ENCODE results near the gene RDH12. TPM values are rescaled to one million over a fixed set of nuclear protein-coding genes. Genes with fewer than 3 reads are reported as not detected.

Gene RDH12
- total and polyA plus RNA-seq, 2 experiments from 2014 or later = not detected

DNA sequence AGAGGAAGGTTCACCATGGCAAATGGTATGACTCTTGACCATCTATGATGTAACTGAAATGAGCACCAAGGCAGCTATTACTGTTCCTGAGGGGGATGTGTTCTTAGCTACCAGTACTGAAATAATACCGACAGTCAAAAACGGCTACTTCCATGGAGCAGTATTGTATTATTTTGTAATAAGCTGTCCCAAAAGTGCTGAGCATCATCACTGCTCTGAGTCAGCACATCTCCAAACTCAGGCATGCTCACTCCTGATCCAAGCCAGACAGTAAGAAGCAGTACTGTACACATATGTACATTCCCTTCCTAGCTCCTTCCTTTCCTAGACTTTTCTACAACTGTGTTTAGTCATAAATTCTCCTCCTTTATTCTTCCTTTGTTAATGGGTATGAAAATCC lies 35.8 kb upstream of the RDH12 start:
- Histone ChIP-seq H3F3A (ENCODE audit: insufficient read depth) (peaks cover 23% of the 10 kb centered on the region), H4K20me1 (ENCODE audit: insufficient read depth) (peaks cover 2% of the 10 kb centered on the region; the same call in 1 of the 2 replicates), H3K4me3 (no peak overlapping the region), H3K4me1 (ENCODE audit: insufficient read depth) (peaks cover 7% of the 10 kb centered on the region), H3K79me2 (ENCODE audit: insufficient read depth) (peaks cover 100% of the 10 kb centered on the region), H3K4me2 (ENCODE audit: unreplicated experiment) (peak overlapping the region; percentile 20), H3K27ac (peak overlapping the region; percentile 70), H3K27me3 (replicated peaks; ENCODE audit: insufficient read depth) (no peaks in the 10 kb centered on the region), H2AFZ (no peak overlapping the region), H3K36me3 (ENCODE audit: low read depth) (no peaks in the 10 kb centered on the region), H3K9me3 (ENCODE audit: low read depth) (no peaks in the 10 kb centered on the region), H3K9ac (peak overlapping the region; percentile 52), H3K9me2 (ENCODE audit: insufficient read depth) (no peaks in the 10 kb centered on the region)
- DNase-seq = peak; percentile 86
- in situ Hi-C loops (cut with MboI) = no loop called here
- WGBS, 2 experiments (ENCODE audit: low coverage in 1 of 2, low lambda C conversion rate in 2 of 2, missing lambda C conversion rate in 2 of 2) = 3 to 9% methylated on average over 2 of the region's 2 CpGs
- TF ChIP-seq EZH2 (IDR thresholded peaks at IDR 0.05; ENCODE audit: insufficient read depth, poor library complexity, severe bottlenecking) (no peak), EZH2phosphoT487 (IDR thresholded peaks at IDR 0.05; ENCODE audit: insufficient read depth, low read depth) (no peak)

DNA sequence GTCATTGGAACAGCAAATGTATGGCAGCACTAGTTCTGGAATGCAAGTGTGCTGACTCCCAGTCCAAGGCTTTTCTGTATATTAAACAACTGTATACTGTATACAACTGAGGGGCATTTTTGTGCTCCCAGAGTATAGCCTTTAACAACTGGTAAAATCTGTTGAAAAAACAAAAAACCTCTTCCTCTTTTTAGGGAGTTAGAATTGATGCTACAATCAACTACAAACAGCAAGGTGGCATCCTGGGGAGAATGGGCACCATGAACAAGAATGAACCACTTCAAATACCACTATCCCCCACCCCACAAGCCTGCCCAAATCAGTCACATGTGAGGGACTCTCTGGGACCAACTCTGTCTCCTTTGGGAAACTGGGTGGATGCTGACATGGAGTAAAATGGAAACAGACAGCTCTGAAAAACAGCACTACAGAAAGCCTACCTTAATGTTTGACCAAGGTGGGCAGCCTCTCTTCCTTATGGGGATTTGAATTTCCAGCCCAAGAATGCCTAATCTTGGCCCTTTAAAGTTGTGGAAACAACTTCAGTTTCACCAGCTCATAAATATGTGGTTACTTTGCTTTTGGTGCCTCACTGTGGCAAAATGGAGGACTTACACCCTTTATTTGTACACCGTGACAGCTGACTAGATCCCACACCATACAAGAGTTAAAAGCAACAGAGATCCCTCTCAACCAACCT lies 34.8 kb upstream of the RDH12 start:
- H3K27ac ChIP-seq = peak overlapping the region; percentile 70
- in situ Hi-C loops (cut with MboI) = no loop called here

DNA sequence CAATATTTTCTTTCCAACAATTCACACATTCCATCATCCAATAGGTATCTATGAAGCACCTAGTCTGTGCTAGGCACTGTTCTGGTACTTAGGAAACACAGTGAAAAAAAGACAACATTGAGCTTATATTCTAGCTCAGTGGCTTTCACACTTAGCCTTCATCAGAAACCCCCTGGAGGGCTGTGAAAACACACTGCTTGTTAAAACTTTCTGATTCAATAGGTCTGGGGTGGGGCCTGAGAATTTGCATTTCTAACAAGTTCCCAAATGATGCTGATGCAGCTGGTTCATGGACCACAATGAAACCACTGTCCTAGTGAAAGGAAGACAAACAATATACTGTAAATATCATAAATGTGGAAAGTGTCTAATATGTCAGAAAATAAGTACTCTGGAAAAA lies 33.1 kb upstream of the RDH12 start:
- H3K9me2 ChIP-seq (ENCODE audit: insufficient read depth) = no peaks in the 10 kb centered on the region
- no peak overlapping the region for H3K9ac ChIP-seq
- in situ Hi-C loops (cut with MboI) = no loop called here
- H3K4me2 ChIP-seq (ENCODE audit: unreplicated experiment) = no peak overlapping the region
- TF ChIP-seq EZH2phosphoT487 (IDR thresholded peaks at IDR 0.05; ENCODE audit: insufficient read depth, low read depth) (no peak), EZH2 (IDR thresholded peaks at IDR 0.05; ENCODE audit: insufficient read depth, poor library complexity, severe bottlenecking) (no peak)
- no peaks in the 10 kb centered on the region for H3K9me3 ChIP-seq (ENCODE audit: low read depth)
- H4K20me1 ChIP-seq (ENCODE audit: insufficient read depth) = peaks cover 3% of the 10 kb centered on the region; the same call in 1 of the 2 replicates
- no peaks in the 10 kb centered on the region for H3K36me3 ChIP-seq (ENCODE audit: low read depth)
- no peak overlapping the region for H2AFZ ChIP-seq
- DNase-seq = no peak
- no peak overlapping the region for H3K4me3 ChIP-seq
- peaks cover 23% of the 10 kb centered on the region for H3F3A ChIP-seq (ENCODE audit: insufficient read depth)
- peaks cover 100% of the 10 kb centered on the region for H3K79me2 ChIP-seq (ENCODE audit: insufficient read depth)
- H3K27ac ChIP-seq = no peak overlapping the region
- peaks cover 17% of the 10 kb centered on the region for H3K4me1 ChIP-seq (ENCODE audit: insufficient read depth)
- no peaks in the 10 kb centered on the region for H3K27me3 ChIP-seq (replicated peaks; ENCODE audit: insufficient read depth)

More for the DNA sequence above, 34.8 kb upstream of the RDH12 start:
- H3K9ac ChIP-seq = no peak overlapping the region
- H3K4me2 ChIP-seq (ENCODE audit: unreplicated experiment) = no peak overlapping the region
- DNase-seq = peak; percentile 78
- TF ChIP-seq EZH2phosphoT487 (IDR thresholded peaks at IDR 0.05; ENCODE audit: insufficient read depth, low read depth) (no peak), EZH2 (IDR thresholded peaks at IDR 0.05; ENCODE audit: insufficient read depth, poor library complexity, severe bottlenecking) (no peak)
- WGBS, 2 experiments (ENCODE audit: low coverage in 1 of 2, low lambda C conversion rate in 2 of 2, missing lambda C conversion rate in 2 of 2) = 11 to 18% methylated on average over 1 of the region's 1 CpG
- no peaks in the 10 kb centered on the region for H3K9me2 ChIP-seq (ENCODE audit: insufficient read depth)
- no peak overlapping the region for H2AFZ ChIP-seq
- H4K20me1 ChIP-seq (ENCODE audit: insufficient read depth) = peaks cover 3% of the 10 kb centered on the region; the same call in 1 of the 2 replicates
- no peak overlapping the region for H3K4me3 ChIP-seq
- peaks cover 7% of the 10 kb centered on the region for H3K4me1 ChIP-seq (ENCODE audit: insufficient read depth)
- H3K79me2 ChIP-seq (ENCODE audit: insufficient read depth) = peaks cover 100% of the 10 kb centered on the region
- H3F3A ChIP-seq (ENCODE audit: insufficient read depth) = peaks cover 23% of the 10 kb centered on the region
- no peaks in the 10 kb centered on the region for H3K36me3 ChIP-seq (ENCODE audit: low read depth)
- H3K27me3 ChIP-seq (replicated peaks; ENCODE audit: insufficient read depth) = no peaks in the 10 kb centered on the region
- no peaks in the 10 kb centered on the region for H3K9me3 ChIP-seq (ENCODE audit: low read depth)

DNA sequence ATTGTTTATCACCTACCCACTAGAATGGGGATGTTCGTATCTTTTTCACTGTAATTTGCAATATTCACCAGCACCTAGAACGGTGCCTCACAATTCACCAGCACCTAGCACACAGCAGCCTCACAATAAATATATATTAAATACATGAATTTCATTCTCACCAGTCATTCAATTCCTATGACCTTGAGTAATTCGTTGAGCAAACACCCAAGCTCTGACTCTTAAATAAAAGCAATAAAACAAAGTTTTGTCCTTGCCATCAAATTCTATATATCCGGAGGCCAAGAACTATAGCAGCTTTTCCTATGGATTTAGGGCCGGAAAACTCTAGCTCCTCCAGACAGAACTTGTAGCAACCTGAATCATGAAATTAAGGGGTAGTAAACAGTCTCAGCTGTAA lies 28.2 kb upstream of the RDH12 start:
- peak overlapping the region; percentile 97 for H2AFZ ChIP-seq
- H3K4me1 ChIP-seq (ENCODE audit: insufficient read depth) = peaks cover 14% of the 10 kb centered on the region; the same call in 1 of the 2 replicates
- no peak for TF ChIP-seq EZH2 (IDR thresholded peaks at IDR 0.05; ENCODE audit: insufficient read depth, poor library complexity, severe bottlenecking)
- no peak for TF ChIP-seq EZH2phosphoT487 (IDR thresholded peaks at IDR 0.05; ENCODE audit: insufficient read depth, low read depth)
- H3K9ac ChIP-seq = peak overlapping the region; percentile 97
- H4K20me1 ChIP-seq (ENCODE audit: insufficient read depth) = peaks cover 3% of the 10 kb centered on the region; the same call in 1 of the 2 replicates
- peak overlapping the region; percentile 92 for H3K27ac ChIP-seq
- in situ Hi-C loops (cut with MboI) = no loop called here
- peak overlapping the region; percentile 99 for H3K4me2 ChIP-seq (ENCODE audit: unreplicated experiment)
- H3K4me3 ChIP-seq = peak overlapping the region; percentile 92
- peak; percentile 77 for DNase-seq
- H3K36me3 ChIP-seq (ENCODE audit: low read depth) = peaks cover 7% of the 10 kb centered on the region; the same call in 1 of the 2 replicates
- 4% methylated on average over 5 of the region's 5 CpGs for WGBS, 2 experiments (ENCODE audit: low coverage in 1 of 2, low lambda C conversion rate in 2 of 2, missing lambda C conversion rate in 2 of 2)
- H3K79me2 ChIP-seq (ENCODE audit: insufficient read depth) = peaks cover 80% of the 10 kb centered on the region
- peaks cover 4% of the 10 kb centered on the region; the same call in 1 of the 2 replicates for H3F3A ChIP-seq (ENCODE audit: insufficient read depth)
- H3K9me2 ChIP-seq (ENCODE audit: insufficient read depth) = no peaks in the 10 kb centered on the region
- no peaks in the 10 kb centered on the region for H3K9me3 ChIP-seq (ENCODE audit: low read depth)
- H3K27me3 ChIP-seq (replicated peaks; ENCODE audit: insufficient read depth) = no peaks in the 10 kb centered on the region
